WTC11 (cell line): ENCODE results near the gene COMMD7.

Experiments
- ELF4 ChIP-seq: sonication (generic); formaldehyde crosslinking; IDR thresholded peaks from 2 replicates; pipeline ENCODE4 v1.8.1; 2022; ENCODE audit warnings: low read depth, mild to moderate bottlenecking, moderate library complexity, missing genetic modification reagents
- GABPB1 ChIP-seq: sonication (generic); formaldehyde crosslinking; IDR thresholded peaks from 2 replicates; pipeline ENCODE4 v1.8.1; 2023; ENCODE audit warnings: mild to moderate bottlenecking, missing genetic modification reagents
- USF2 ChIP-seq: sonication (generic); formaldehyde crosslinking; IDR thresholded peaks from 2 replicates; pipeline ENCODE4 v1.8.1; 2023; ENCODE audit warnings: mild to moderate bottlenecking, missing genetic modification reagents, moderate library complexity
- TF ChIP-seq, protein P1 (sequence below): fragments of 200-600 bp; IDR thresholded peaks from 2 replicates; pipeline ENCODE4 v1.8.0; 2022; ENCODE audit warnings: antibody characterized with exemption
- TF ChIP-seq, protein P2 (sequence below): sonication (generic); formaldehyde crosslinking; IDR thresholded peaks from 2 replicates; pipeline ENCODE4 v1.8.0; 2022; ENCODE audit warnings: missing genetic modification reagents

DNA sequence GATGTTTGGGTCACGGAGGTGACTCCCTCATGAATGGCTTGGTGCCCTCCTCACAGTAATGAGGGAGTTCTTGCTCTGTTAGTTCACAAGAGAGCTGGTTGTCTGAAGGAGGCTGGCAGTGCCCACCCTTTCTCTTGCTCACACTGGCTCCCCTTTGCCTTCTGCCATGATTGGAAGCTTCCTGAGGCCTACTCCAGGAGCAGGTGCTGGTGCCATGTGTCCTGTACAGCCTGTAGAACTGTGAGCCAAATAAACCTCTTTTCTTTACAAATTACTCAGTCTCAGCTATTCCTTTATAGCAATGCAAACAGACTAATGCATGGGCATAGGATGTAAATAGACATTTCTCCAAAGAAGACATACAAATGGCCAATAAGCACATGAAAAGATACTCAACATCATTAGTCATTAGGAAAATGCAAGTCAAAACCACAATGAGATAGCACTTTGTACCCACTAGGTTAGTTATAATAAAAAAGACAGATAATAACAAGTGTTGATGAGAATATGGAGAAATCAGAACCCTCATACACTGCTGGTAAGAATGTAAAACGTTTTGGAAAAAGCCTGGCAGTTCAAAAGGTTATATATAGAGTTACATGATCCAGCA lies 87.3 kb downstream of the COMMD7 start:
- TF ChIP-seq USF2 (no peak), GABPB1 (CRISPR knock-in tag) (no peak), ELF4 (CRISPR knock-in tag) (no peak)
- TF ChIP-seq, protein P1, sequence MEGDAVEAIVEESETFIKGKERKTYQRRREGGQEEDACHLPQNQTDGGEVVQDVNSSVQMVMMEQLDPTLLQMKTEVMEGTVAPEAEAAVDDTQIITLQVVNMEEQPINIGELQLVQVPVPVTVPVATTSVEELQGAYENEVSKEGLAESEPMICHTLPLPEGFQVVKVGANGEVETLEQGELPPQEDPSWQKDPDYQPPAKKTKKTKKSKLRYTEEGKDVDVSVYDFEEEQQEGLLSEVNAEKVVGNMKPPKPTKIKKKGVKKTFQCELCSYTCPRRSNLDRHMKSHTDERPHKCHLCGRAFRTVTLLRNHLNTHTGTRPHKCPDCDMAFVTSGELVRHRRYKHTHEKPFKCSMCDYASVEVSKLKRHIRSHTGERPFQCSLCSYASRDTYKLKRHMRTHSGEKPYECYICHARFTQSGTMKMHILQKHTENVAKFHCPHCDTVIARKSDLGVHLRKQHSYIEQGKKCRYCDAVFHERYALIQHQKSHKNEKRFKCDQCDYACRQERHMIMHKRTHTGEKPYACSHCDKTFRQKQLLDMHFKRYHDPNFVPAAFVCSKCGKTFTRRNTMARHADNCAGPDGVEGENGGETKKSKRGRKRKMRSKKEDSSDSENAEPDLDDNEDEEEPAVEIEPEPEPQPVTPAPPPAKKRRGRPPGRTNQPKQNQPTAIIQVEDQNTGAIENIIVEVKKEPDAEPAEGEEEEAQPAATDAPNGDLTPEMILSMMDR, result no peak
- TF ChIP-seq, protein P2, sequence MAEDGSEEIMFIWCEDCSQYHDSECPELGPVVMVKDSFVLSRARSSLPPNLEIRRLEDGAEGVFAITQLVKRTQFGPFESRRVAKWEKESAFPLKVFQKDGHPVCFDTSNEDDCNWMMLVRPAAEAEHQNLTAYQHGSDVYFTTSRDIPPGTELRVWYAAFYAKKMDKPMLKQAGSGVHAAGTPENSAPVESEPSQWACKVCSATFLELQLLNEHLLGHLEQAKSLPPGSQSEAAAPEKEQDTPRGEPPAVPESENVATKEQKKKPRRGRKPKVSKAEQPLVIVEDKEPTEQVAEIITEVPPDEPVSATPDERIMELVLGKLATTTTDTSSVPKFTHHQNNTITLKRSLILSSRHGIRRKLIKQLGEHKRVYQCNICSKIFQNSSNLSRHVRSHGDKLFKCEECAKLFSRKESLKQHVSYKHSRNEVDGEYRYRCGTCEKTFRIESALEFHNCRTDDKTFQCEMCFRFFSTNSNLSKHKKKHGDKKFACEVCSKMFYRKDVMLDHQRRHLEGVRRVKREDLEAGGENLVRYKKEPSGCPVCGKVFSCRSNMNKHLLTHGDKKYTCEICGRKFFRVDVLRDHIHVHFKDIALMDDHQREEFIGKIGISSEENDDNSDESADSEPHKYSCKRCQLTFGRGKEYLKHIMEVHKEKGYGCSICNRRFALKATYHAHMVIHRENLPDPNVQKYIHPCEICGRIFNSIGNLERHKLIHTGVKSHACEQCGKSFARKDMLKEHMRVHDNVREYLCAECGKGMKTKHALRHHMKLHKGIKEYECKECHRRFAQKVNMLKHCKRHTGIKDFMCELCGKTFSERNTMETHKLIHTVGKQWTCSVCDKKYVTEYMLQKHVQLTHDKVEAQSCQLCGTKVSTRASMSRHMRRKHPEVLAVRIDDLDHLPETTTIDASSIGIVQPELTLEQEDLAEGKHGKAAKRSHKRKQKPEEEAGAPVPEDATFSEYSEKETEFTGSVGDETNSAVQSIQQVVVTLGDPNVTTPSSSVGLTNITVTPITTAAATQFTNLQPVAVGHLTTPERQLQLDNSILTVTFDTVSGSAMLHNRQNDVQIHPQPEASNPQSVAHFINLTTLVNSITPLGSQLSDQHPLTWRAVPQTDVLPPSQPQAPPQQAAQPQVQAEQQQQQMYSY (CRISPR knock-in tag), result no peak
